CD8-positive, alpha-beta memory T cell (primary cell): ENCODE measurements around the gene CWC27. TPM values are rescaled to one million over a fixed set of nuclear protein-coding genes. Genes with fewer than 3 reads are reported as not detected.
"Not testable (repeated sequence)": the region's sequence is repeated elsewhere in the genome, so short reads cannot be mapped to it uniquely, and the experiment has no call there.

Source experiments
- CTCF ChIA-PET: fragments of 350-600 bp; sonication (Branson Sonifier 250); formaldehyde crosslinking; loops from one replicate; lab custom pipeline; 2021; ENCODE audit warnings: antibody characterized with exemption; lab: Charles Lee
- POLR2A ChIA-PET: fragments of 350-600 bp; sonication (Branson Sonifier 250); formaldehyde crosslinking; loops from one replicate; lab custom pipeline; 2021; ENCODE audit warnings: antibody characterized with exemption; lab: Charles Lee
- DNase-seq, 5 donors: peaks; one replicate each; pipeline versions ENCODE4 v3.0.0 to v3.0.0-alpha.2; 2020 to 2022; ENCODE audit warnings: mixed read lengths in 1 of 5
- H3K27ac ChIP-seq: one replicate; pipeline ENCODE4 v1.7.0; 2013; ENCODE audit warnings: low read depth, mild to moderate bottlenecking, low read length, moderate library complexity
- H3K27me3 ChIP-seq: 2 replicates; pipeline ENCODE4 v1.7.0; 2013; ENCODE audit warnings: low read length, mild to moderate bottlenecking; ENCODE audit not compliant: insufficient read depth, poor library complexity, severe bottlenecking
- H3K36me3 ChIP-seq: 2 replicates; pipeline ENCODE4 v1.7.0; 2013; ENCODE audit warnings: mild to moderate bottlenecking, low read length, moderate library complexity; ENCODE audit not compliant: insufficient read depth
- H3K4me1 ChIP-seq: 2 replicates; pipeline ENCODE4 v1.7.0; 2013; ENCODE audit warnings: mild to moderate bottlenecking, low read length, moderate library complexity; ENCODE audit not compliant: insufficient read depth
- H3K4me3 ChIP-seq: 2 replicates; pipeline ENCODE4 v1.7.0; 2013; ENCODE audit warnings: mild to moderate bottlenecking, low read length
- H3K9me3 ChIP-seq: 2 replicates; pipeline ENCODE4 v1.7.0; 2013; ENCODE audit warnings: mild to moderate bottlenecking, low read length
- H3K27ac Mint-ChIP-seq, 8 donors: one replicate each; pipeline ENCODE4 v1.8.0; 2020 to 2021; ENCODE audit warnings: mixed read lengths in 8 of 8, mild to moderate bottlenecking in 6 of 8, inconsistent platforms in 3 of 8, moderate library complexity in 3 of 8
- H3K27me3 Mint-ChIP-seq, 2 donors: one replicate each; pipeline ENCODE4 v1.8.0; 2020 to 2021; ENCODE audit warnings: mixed read lengths in 2 of 2, mild to moderate bottlenecking in 1 of 2, moderate library complexity in 1 of 2
- H3K36me3 Mint-ChIP-seq, 3 donors: one replicate each; pipeline ENCODE4 v1.8.0; 2020 to 2021; ENCODE audit warnings: mixed read lengths in 3 of 3, inconsistent platforms in 1 of 3, mild to moderate bottlenecking in 1 of 3
- H3K4me1 Mint-ChIP-seq, 3 donors: one replicate each; pipeline ENCODE4 v1.8.0; 2020 to 2021; ENCODE audit warnings: mixed read lengths in 3 of 3, inconsistent platforms in 1 of 3, mild to moderate bottlenecking in 1 of 3
- H3K4me3 Mint-ChIP-seq, 7 donors: one replicate each; pipeline ENCODE4 v1.8.0; 2020 to 2021; ENCODE audit warnings: mixed read lengths in 7 of 7, mild to moderate bottlenecking in 6 of 7, moderate library complexity in 4 of 7, inconsistent platforms in 2 of 7
- H3K9me3 Mint-ChIP-seq, 5 donors: one replicate each; pipeline ENCODE4 v1.8.0; 2020 to 2022; ENCODE audit warnings: mixed read lengths in 5 of 5, mild to moderate bottlenecking in 3 of 5, moderate library complexity in 2 of 5, inconsistent platforms in 1 of 5
- polyA plus RNA-seq: library from polyadenylated mRNA; unstranded; fragments of 300-500 nt; fragmentation: Illumina TruSeq; gene quantifications from one replicate; pipeline ENCODE4 v1.2.3, GENCODE V29; 2021
- total RNA-seq, 2 experiments: library from RNA; stranded (reverse); gene quantifications; one replicate each; pipeline ENCODE4 v1.2.3, GENCODE V29; 2021

Gene CWC27
- total and polyA plus RNA-seq, 3 experiments from 2014 or later: 32.8 to 38.0 (median 36.3) TPM

DNA sequence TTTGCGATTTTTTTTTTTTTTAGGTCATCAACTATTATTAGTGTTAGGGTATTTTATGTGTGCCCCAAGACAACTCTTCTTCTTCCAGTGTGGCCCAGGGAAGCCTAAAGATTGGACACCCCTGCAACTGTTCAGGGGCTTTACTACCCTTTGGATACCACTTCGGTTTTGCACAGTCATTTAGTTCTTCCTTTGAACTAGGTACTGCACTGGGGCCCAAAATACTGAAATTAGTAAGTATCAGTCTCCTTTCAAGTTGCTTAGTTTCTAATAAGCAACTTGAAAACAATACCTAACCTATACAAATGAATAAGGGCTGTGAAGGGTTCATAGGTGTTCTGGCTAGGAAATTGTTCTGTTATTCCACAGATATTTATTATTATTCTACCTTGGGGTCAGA, 45.3 kb downstream of the CWC27 start:
- ChIA-PET POLR2A (no interaction called here), CTCF (interaction anchor here (6.4 kb wide), 1 partner anchor 669 kb away, joined by 41 read pairs; the partner anchor contains the start of gene ADAMTS6)
- H3K9me3 Mint-ChIP-seq: no peaks in the 10 kb centered on the region

DNA sequence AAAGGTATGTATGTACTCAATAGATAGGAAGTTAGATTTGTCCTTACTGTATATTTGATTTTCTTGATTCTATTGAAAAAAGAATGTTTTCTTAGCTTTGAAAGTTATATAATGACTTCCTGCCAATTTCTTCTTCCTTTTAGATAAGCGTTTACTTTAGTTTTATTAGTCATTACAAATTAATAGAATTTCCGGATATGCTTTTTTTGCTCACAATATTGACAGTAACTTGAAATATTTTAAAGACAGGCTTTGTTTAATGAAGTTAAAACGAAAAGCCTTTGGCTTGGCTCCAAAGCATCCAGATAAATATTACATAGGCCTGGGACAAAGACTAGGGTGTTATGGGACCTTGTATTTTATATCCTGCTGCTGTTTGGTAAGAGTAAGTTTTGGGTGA, 49.5 kb downstream of the CWC27 start:
- H3K27me3 Mint-ChIP-seq: no peaks in the 10 kb centered on the region
- CTCF ChIA-PET: no interaction called here

More for the DNA sequence above, 45.3 kb downstream of the CWC27 start:
- H3K9me3 ChIP-seq: no peaks in the 10 kb centered on the region
- H3K4me3 ChIP-seq: no peak overlapping the region
- H3K4me1 ChIP-seq: no peaks in the 10 kb centered on the region
- Mint-ChIP-seq H3K27ac (peak overlapping the region in 1 of 8 donors; percentile 10), H3K4me3 (no peak overlapping the region), H3K36me3 (peaks cover 0 to 28% (median 15%) of the 10 kb centered on the region in 3 donors), H3K27me3 (no peaks in the 10 kb centered on the region), H3K4me1 (peaks cover 0 to 6% (median 0%) of the 10 kb centered on the region in 3 donors)
- DNase-seq: no peak
- no peaks in the 10 kb centered on the region for H3K36me3 ChIP-seq
- no peak overlapping the region for H3K27ac ChIP-seq
- no peaks in the 10 kb centered on the region for H3K27me3 ChIP-seq

DNA sequence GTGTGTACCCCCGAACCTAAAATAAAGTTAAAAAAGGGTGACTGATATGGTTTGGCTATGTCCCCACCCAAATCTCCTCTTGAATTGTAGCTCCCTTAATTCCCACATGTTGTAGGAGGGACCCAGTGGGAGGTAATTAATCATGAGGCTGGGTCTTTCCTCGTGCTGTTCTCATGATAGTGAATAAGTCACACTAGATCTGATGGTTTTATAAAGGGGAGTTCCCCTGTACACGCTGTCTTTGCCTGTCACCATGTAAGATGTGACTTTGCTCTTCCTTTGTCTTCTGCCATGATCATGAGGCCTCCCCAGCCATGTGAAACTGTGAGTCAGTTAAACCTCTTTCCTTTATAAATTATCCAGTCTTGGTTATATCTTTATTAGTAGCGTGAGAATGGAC, 50.6 kb downstream of the CWC27 start:
- Mint-ChIP-seq H3K36me3 (peaks cover 4 to 30% (median 18%) of the 10 kb centered on the region in 3 donors), H3K4me1 (peaks cover 7 to 16% (median 10%) of the 10 kb centered on the region in 3 donors)
- H3K27ac ChIP-seq, H3K4me3 Mint-ChIP-seq, H3K36me3 ChIP-seq, H3K27ac Mint-ChIP-seq, H3K27me3 ChIP-seq, H3K4me1 ChIP-seq, POLR2A ChIA-PET, CTCF ChIA-PET, H3K9me3 Mint-ChIP-seq, H3K27me3 Mint-ChIP-seq, H3K4me3 ChIP-seq, DNase-seq, H3K9me3 ChIP-seq: not testable (repeated sequence)

More for the DNA sequence above, 49.5 kb downstream of the CWC27 start:
- H3K27ac Mint-ChIP-seq: no peak overlapping the region
- no peak for DNase-seq
- no peak overlapping the region for H3K4me3 Mint-ChIP-seq
- H3K4me3 ChIP-seq: no peak overlapping the region
- peaks cover 7 to 16% (median 10%) of the 10 kb centered on the region in 3 donors for H3K4me1 Mint-ChIP-seq
- H3K9me3 Mint-ChIP-seq: no peaks in the 10 kb centered on the region
- H3K9me3 ChIP-seq: no peaks in the 10 kb centered on the region
- H3K27ac ChIP-seq: no peak overlapping the region
- H3K4me1 ChIP-seq: no peaks in the 10 kb centered on the region
- H3K27me3 ChIP-seq: no peaks in the 10 kb centered on the region
- H3K36me3 Mint-ChIP-seq: peaks cover 4 to 33% (median 18%) of the 10 kb centered on the region in 3 donors
- POLR2A ChIA-PET: no interaction called here
- H3K36me3 ChIP-seq: no peaks in the 10 kb centered on the region

DNA sequence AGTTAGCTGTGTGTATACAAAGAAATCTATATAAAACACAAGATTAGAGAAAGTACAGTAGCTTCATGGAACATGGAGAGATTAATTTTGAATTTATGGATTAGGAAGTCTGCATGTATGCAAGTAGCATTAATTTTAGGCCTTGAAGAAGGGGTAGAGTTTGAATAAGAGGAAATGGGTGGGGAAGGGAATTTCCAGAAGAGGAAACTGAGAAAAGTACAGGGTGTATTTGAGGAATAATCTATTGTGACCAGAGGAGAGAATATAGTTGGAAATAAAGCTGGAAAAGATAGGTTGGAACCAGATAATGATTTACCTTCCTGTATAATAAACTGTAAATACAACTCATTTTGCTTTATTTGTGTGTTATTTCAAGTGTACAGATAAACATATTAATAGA, 53.6 kb downstream of the CWC27 start:
- H3K4me1 ChIP-seq: no peaks in the 10 kb centered on the region
- H3K36me3 ChIP-seq: no peaks in the 10 kb centered on the region
- H3K36me3 Mint-ChIP-seq: peaks cover 4 to 15% (median 7%) of the 10 kb centered on the region in 3 donors
- no peak overlapping the region for H3K4me3 Mint-ChIP-seq
- H3K4me3 ChIP-seq: no peak overlapping the region
- ChIA-PET POLR2A (no interaction called here), CTCF (no interaction called here)
- no peak overlapping the region for H3K27ac ChIP-seq
- no peaks in the 10 kb centered on the region for H3K27me3 Mint-ChIP-seq
- no peaks in the 10 kb centered on the region for H3K9me3 ChIP-seq
- H3K4me1 Mint-ChIP-seq: peaks cover 7 to 11% (median 10%) of the 10 kb centered on the region in 3 donors
- no peak for DNase-seq
- H3K9me3 Mint-ChIP-seq: no peaks in the 10 kb centered on the region
- peak overlapping the region in 2 of 8 donors; percentile 20 to 24 for H3K27ac Mint-ChIP-seq
- no peaks in the 10 kb centered on the region for H3K27me3 ChIP-seq

- H3K4me3 ChIP-seq: no peak overlapping the region
- no peaks in the 10 kb centered on the region for H3K4me1 ChIP-seq
- H3K36me3 ChIP-seq: no peaks in the 10 kb centered on the region
- Mint-ChIP-seq H3K27ac (no peak overlapping the region), H3K36me3 (peaks cover 13 to 36% (median 18%) of the 10 kb centered on the region in 3 donors), H3K4me1 (peaks cover 7 to 10% (median 10%) of the 10 kb centered on the region in 3 donors), H3K27me3 (no peaks in the 10 kb centered on the region), H3K9me3 (no peaks in the 10 kb centered on the region), H3K4me3 (no peak overlapping the region)
- CTCF ChIA-PET: no interaction called here
- H3K27ac ChIP-seq: no peak overlapping the region
- POLR2A ChIA-PET: no interaction called here
- no peaks in the 10 kb centered on the region for H3K27me3 ChIP-seq
- DNase-seq: no peak
- no peaks in the 10 kb centered on the region for H3K9me3 ChIP-seq
These were observed 57.8 kb downstream of the CWC27 start for GRCh38 chr5:64826541-64826940.

DNA sequence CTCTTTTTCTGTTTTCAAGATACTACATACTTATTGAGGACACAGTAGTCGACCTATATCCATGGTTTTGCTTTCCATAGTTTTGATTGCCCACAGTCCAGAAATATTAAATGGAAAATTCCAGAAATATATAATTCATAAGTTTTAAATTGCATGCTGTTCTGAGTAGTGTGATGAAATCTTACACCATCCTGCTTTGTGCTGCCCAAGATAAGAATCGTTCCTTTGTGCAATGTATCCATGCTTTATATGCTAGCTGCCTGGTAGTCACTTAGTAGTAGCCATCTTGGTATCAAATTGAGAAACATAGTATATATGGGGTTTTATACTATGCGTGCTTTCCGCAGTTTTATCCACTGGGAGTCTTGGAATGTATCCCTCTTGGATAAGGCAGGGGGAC, 59.0 kb downstream of the CWC27 start:
- ChIA-PET POLR2A (interaction anchor here (0.6 kb wide), 1 partner anchor 205 kb away, joined by 3 read pairs; no protein-coding TSS in a partner anchor), CTCF (no interaction called here)
- Mint-ChIP-seq H3K9me3 (no peaks in the 10 kb centered on the region), H3K4me1 (no peaks in the 10 kb centered on the region), H3K36me3 (peaks cover 12 to 31% (median 18%) of the 10 kb centered on the region in 3 donors), H3K4me3 (no peak overlapping the region), H3K27ac (no peak overlapping the region), H3K27me3 (no peaks in the 10 kb centered on the region)
- Histone ChIP-seq H3K36me3 (no peaks in the 10 kb centered on the region), H3K4me3 (no peak overlapping the region), H3K9me3 (no peaks in the 10 kb centered on the region), H3K27ac (no peak overlapping the region), H3K4me1 (no peaks in the 10 kb centered on the region), H3K27me3 (no peaks in the 10 kb centered on the region)
- no peak for DNase-seq

DNA sequence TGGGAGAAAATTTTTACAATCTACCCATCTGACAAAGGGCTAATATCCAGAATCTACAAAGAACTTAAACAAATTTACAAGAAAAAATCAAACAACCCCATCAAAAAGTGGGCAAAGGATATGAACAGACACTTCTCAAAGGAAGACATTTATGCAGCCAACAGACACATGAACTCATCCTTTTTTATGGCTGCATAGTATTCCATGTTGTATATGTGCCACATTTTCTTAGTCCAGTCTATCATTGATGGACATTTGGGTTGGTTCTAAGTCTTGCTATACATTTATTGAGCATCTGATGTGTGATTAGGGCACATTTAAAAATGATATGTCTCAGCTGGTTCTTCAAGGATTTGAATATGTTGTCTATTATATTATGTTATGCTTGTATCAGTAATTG, 61.9 kb downstream of the CWC27 start:
- H3K4me3 Mint-ChIP-seq, H3K9me3 Mint-ChIP-seq, POLR2A ChIA-PET, H3K27ac ChIP-seq, H3K9me3 ChIP-seq, H3K4me1 ChIP-seq, H3K27me3 ChIP-seq, H3K36me3 ChIP-seq, H3K27me3 Mint-ChIP-seq, DNase-seq, CTCF ChIA-PET, H3K4me1 Mint-ChIP-seq, H3K27ac Mint-ChIP-seq, H3K4me3 ChIP-seq: not testable (repeated sequence)
- peaks cover 14 to 27% (median 14%) of the 10 kb centered on the region in 3 donors for H3K36me3 Mint-ChIP-seq

GRCh38 chr5:64831996-64832395, 63.3 kb downstream of the CWC27 start:
- Mint-ChIP-seq H3K9me3 (no peaks in the 10 kb centered on the region), H3K27me3 (no peaks in the 10 kb centered on the region), H3K27ac (no peak overlapping the region), H3K36me3 (peaks cover 14 to 33% (median 14%) of the 10 kb centered on the region in 3 donors), H3K4me3 (no peak overlapping the region), H3K4me1 (no peaks in the 10 kb centered on the region)
- DNase-seq: no peak
- H3K4me1 ChIP-seq: no peaks in the 10 kb centered on the region
- H3K27ac ChIP-seq: no peak overlapping the region
- H3K9me3 ChIP-seq: no peaks in the 10 kb centered on the region
- ChIA-PET POLR2A (no interaction called here), CTCF (no interaction called here)
- no peak overlapping the region for H3K4me3 ChIP-seq
- no peaks in the 10 kb centered on the region for H3K27me3 ChIP-seq
- no peaks in the 10 kb centered on the region for H3K36me3 ChIP-seq
